Aorta (tissue), 5 donors: ENCODE results near the gene NAXE. TPM values are rescaled to one million over a fixed set of nuclear protein-coding genes. Genes with fewer than 3 reads are reported as not detected.
"Not testable (repeated sequence)": the region's sequence is repeated elsewhere in the genome, so short reads cannot be mapped to it uniquely, and the experiment has no call there.

Experiments
- ATAC-seq: fragments of 200-7000 bp; cut with Tn5 transposase; one replicate; pipeline ENCODE4 v1.9.1; 2022; ENCODE audit warnings: moderate library complexity; ENCODE audit not compliant: low FRiP score
- DNase-seq, 2 donors: peaks; one replicate each; pipeline ENCODE4 v3.0.0-alpha.2; 2020
- H3K27ac ChIP-seq, 2 donors: one replicate each; pipeline ENCODE4 v1.5.1; 2013; ENCODE audit warnings: low read length in 2 of 2, mild to moderate bottlenecking in 2 of 2, moderate library complexity in 2 of 2, control low read depth in 1 of 2, inconsistent platforms in 1 of 2, low read depth in 1 of 2
- H3K27me3 ChIP-seq, 2 donors: one replicate each; pipeline ENCODE4 v1.6.1; 2013; ENCODE audit warnings: control low read depth in 1 of 2, low read length in 1 of 2, mild to moderate bottlenecking in 1 of 2, moderate library complexity in 1 of 2; ENCODE audit not compliant: insufficient read depth in 2 of 2, control insufficient read depth in 1 of 2
- H3K36me3 ChIP-seq, 2 donors: one replicate each; pipeline ENCODE4 v1.6.1; 2013; ENCODE audit warnings: control low read depth in 1 of 2, low read length in 1 of 2, mild to moderate bottlenecking in 1 of 2; ENCODE audit not compliant: insufficient read depth in 2 of 2, control insufficient read depth in 1 of 2
- H3K4me1 ChIP-seq, 2 donors: one replicate each; pipeline ENCODE4 v1.6.1; 2013; ENCODE audit warnings: low read length in 2 of 2, control low read depth in 1 of 2, mild to moderate bottlenecking in 1 of 2, moderate library complexity in 1 of 2; ENCODE audit not compliant: insufficient read depth in 2 of 2, control insufficient read depth in 1 of 2
- H3K4me3 ChIP-seq, 2 donors: one replicate each; pipeline ENCODE4 v1.5.1; 2013; ENCODE audit warnings: low read length in 2 of 2, control low read depth in 1 of 2, mild to moderate bottlenecking in 1 of 2
- H3K9me3 ChIP-seq: one replicate; pipeline ENCODE4 v1.6.1; 2013; ENCODE audit warnings: mild to moderate bottlenecking, low read length; ENCODE audit not compliant: control insufficient read depth
- WGBS, 2 donors: extraction: QIAGEN DNeasy Blood & Tissue Kit; methylation state at CpG; one replicate each; pipeline ENCODE4 v1.1.7; 2013; 5-methylcytosine and 5-hydroxymethylcytosine counted together
- intact Hi-C, 2 donors: fragments of 100-400 bp; cut with DNase I; formaldehyde crosslinking; loops; one replicate each; pipeline versions ENCODE4 v1.14.2 to v1.15.0; 2022
- polyA plus RNA-seq, 2 donors: library from polyadenylated mRNA; stranded (reverse); fragments of 200-250 nt; gene quantifications; one replicate each; pipeline ENCODE4 v1.2.3, GENCODE V29; 2013
- total RNA-seq, 2 donors: library from RNA; stranded (reverse); fragmentation: NEBNext Ultra II Directional; extraction: Animal tissue kit (Norgen Biotek cat#: 25700); gene quantifications; one replicate each; pipeline ENCODE4 v1.2.1, GENCODE V29; 2021
- donor health status: healthy with polysubstance abuse.
- donor health status: Bipolar disorder and iron deficiency.
- donor health status: DM: no; HTN: no; CAD: no.
- donor health status: DM: no; HTN: no; CAD: no.
- donor health status: DM: yes; HTN: yes; CAD: no.

Gene NAXE
- total and polyA plus RNA-seq, 4 donors: 41.5 to 69.4 (median 56.8) TPM

DNA sequence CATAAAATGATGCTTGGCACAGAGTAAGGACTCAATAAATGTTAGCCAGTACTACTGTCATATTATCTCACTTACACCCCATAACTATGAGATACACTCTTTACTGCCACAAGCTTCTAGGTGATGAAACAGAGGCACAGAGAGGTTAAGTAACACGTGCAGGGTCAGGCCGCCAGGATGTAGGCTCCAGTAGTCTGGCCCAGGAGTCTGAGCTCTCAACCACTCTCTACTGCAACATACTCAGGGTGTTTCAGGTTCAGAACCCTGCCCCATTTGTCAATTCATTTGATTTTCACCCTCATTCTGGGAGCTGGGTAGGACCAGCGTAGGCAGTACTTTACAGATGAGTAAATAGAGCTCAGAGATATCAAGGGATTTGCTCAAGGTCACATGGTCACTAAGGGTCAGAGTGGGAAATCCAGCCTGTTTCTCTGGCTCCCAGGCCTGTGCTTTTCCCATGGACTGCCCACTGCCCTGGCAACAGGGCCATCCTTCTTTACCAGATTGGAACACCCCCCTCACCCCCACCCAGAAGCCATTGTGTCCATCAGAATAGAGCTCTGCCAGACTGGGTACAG lies 40.4 kb upstream of the NAXE start:
- DNase-seq (no peak), ATAC-seq (no peak)
- Histone ChIP-seq H3K4me3 (no peak overlapping the region), H3K27ac (no peak overlapping the region), H3K4me1 (no peaks in the 10 kb centered on the region), H3K27me3 (no peaks in the 10 kb centered on the region), H3K36me3 (no peaks in the 10 kb centered on the region), H3K9me3 (no peaks in the 10 kb centered on the region)
- 93 to 94% methylated on average over 3 of the region's 3 CpGs for WGBS, 2 donors
- intact Hi-C loops: no loop called here

DNA sequence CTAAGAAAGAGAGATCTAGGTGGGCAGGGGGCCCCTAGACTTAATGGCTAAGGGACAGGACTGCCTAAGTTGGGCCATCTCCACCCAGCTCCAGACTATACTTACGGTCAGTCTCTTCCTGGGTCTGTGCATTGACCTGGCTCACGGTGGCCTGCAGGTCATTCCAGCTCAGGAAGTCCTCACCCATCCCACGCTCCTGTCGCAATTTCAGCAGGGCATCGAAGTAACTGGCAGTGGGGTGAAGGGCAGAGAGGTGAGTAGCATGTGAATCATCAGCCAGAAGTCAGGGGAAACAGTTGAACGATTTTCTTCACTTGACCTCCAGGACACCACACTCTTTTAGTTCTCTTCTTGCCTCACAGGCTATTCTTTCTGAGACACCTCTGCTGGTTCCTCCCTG lies 39.7 kb upstream of the NAXE start:
- H3K9me3 ChIP-seq: no peaks in the 10 kb centered on the region
- ATAC-seq (no peak), DNase-seq (peak in 1 of 2 donors; percentile 6)
- H3K4me3 ChIP-seq: no peak overlapping the region
- H3K27me3 ChIP-seq: no peaks in the 10 kb centered on the region
- H3K36me3 ChIP-seq: no peaks in the 10 kb centered on the region
- H3K4me1 ChIP-seq: no peaks in the 10 kb centered on the region
- intact Hi-C loops: no loop called here
- H3K27ac ChIP-seq: no peak overlapping the region
- WGBS, 2 donors: 96 to 97% methylated on average over 6 of the region's 6 CpGs

DNA sequence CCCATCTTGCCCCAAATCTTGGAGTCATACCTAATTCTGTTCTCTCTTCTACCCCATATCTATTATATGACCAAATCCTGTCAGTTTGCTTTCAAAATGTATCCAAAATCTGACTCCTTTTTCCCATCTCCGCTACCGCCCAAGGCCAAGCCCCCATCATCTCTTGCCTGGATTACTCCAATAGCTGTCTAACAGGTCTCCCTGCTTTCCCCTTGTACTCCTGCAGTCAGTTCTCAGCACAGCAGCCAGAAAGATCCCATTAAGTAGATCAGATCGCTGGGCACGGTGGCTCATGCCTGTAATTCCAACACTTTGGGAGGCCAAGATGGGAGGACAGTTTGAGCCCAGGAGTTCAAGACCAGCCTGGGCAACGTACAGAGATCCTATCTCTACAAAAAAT lies 39.1 kb upstream of the NAXE start:
- ATAC-seq (no peak), DNase-seq (no peak)
- Histone ChIP-seq H3K4me3 (no peak overlapping the region), H3K36me3 (no peaks in the 10 kb centered on the region), H3K27ac (no peak overlapping the region), H3K4me1 (no peaks in the 10 kb centered on the region), H3K27me3 (no peaks in the 10 kb centered on the region), H3K9me3 (no peaks in the 10 kb centered on the region)
- intact Hi-C loops: no loop called here
- 76 to 77% methylated on average over 5 of the region's 5 CpGs for WGBS, 2 donors

DNA sequence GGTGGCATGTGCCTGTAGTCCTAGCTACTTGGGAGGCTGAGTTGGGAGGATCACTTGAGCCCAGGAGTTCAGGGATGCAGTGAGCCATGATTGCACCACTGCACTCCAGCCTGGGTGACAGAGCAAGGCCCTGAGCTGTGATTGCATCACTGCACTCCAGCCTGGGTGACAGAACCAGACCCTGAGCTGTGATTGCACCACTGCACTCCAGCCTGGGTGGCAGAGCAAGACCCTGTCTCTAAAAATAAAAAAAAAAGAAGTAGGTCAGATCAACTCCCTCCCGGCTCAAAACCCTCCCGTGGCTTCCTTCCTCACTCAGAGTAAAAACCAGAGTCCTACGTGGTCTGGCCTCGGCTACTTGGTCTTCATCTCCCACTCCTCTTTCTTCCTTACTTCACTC lies 38.6 kb upstream of the NAXE start:
- peak; percentile 39 for ATAC-seq
- H3K4me3 ChIP-seq, intact Hi-C loops, H3K4me1 ChIP-seq, H3K27me3 ChIP-seq, H3K36me3 ChIP-seq, H3K27ac ChIP-seq, H3K9me3 ChIP-seq: not testable (repeated sequence)
- WGBS, 2 donors: 95 to 100% methylated on average over 4 of the region's 4 CpGs
- DNase-seq: peak in 1 of 2 donors; percentile 72

DNA sequence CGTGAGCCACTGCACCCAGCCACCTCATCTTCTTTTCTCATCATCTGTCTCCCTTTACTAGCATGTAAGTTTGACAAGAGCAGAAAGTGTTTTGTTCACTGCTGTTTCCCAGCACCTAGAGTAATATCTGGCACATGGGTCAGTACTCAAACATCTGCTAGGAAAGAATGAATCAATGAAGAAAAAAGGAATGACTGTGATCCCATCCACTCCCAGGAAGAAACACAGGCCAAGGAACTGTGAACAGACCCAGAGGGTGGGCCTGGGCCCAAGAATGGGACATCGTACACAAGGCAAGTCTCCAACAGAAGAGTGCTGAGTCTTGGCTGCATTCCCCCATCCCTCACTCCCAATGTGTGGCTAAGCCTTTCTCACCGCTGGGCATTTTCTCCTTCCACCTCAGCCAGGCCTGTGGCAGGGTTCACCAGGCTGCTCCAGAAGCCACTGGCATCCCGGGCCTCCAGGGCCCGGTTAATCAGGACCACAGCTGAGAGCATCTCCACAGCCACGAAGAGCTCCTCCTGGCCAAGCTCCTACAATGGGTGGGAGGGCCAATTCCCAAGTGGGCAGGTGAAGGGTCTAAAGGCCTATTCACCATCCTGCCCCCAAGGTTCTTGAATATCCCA lies 37.6 kb upstream of the NAXE start:
- no peak for DNase-seq
- no peak overlapping the region for H3K27ac ChIP-seq

DNA sequence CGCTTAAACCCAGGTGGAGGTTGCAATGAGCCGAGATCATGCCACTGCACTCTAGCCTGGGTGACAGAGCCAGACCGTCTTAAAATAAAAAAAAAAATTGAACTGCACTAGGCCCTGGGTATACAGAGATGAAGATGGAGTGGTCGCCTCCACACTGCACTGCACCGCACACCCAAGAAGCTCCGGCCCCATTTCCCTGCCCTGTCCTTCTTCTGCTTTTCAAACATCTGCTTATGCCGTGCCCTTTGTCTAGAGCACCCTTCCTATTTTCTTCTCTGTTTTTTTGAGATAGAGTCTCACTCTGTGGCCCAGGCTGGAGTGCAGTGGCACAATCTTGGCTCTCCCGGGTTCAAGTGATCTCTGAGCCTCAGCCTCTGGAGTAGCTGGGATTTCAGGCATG lies 36.6 kb upstream of the NAXE start:
- WGBS, 2 donors: 82 to 85% methylated on average over 8 of the region's 8 CpGs
- Histone ChIP-seq H3K27me3 (no peaks in the 10 kb centered on the region), H3K27ac (no peak overlapping the region), H3K4me3 (no peak overlapping the region), H3K36me3 (no peaks in the 10 kb centered on the region), H3K4me1 (no peaks in the 10 kb centered on the region), H3K9me3 (no peaks in the 10 kb centered on the region)
- ATAC-seq: no peak
- intact Hi-C loops: no loop called here
- peak in 1 of 2 donors; percentile 12 for DNase-seq

More for the DNA sequence above, 37.6 kb upstream of the NAXE start:
- ATAC-seq: no peak
- H3K36me3 ChIP-seq: no peaks in the 10 kb centered on the region
- H3K27me3 ChIP-seq: no peaks in the 10 kb centered on the region
- no peaks in the 10 kb centered on the region for H3K9me3 ChIP-seq
- no peak overlapping the region for H3K4me3 ChIP-seq
- WGBS, 2 donors: 90 to 93% methylated on average over 6 of the region's 6 CpGs
- no peaks in the 10 kb centered on the region for H3K4me1 ChIP-seq
- intact Hi-C loops: no loop called here

DNA sequence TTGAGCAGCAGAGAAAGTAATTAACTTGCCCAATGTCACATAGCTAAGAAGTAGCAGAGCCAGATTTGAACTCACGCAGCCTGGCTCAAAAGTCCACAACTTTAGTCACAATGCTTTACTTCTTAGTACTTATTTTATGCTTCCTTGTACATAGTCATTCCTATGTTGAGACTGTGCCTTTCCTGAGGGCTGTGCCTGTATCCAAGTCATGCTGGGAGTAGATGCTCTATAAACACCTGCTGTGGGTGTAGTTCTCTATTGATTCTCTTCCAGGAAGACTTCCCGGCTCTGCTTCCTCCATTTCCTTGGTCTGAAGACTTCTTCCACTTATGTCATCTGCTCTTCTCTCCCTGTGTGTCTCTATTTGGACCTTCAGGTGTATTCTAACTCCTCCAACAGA lies 35.9 kb upstream of the NAXE start:
- Histone ChIP-seq H3K27me3 (no peaks in the 10 kb centered on the region), H3K9me3 (no peaks in the 10 kb centered on the region), H3K4me1 (no peaks in the 10 kb centered on the region), H3K36me3 (no peaks in the 10 kb centered on the region), H3K4me3 (no peak overlapping the region), H3K27ac (no peak overlapping the region)
- no peak for ATAC-seq
- intact Hi-C loops: no loop called here
- 63 to 92% methylated on average over 2 of the region's 2 CpGs for WGBS, 2 donors
- no peak for DNase-seq

DNA sequence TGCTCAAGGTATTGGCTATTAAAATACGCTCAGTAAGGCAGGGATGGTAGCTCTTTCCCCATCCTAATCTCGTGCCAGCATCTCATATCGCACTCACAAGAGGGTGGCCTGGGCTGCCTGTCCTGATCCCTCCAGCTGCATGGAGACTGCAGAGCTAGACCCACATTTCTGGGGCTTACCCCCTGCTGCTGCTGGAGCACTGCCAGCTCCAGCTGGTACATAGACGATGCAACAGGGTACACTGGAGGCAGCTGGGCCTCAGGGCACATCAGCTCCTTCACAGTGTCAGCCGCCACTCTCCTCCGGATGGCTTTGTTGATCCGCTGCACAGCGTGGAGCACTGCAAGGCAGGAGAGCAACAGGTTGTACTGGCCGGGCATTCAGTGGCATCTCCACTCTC lies 35.2 kb upstream of the NAXE start:
- no peaks in the 10 kb centered on the region for H3K27me3 ChIP-seq
- no peaks in the 10 kb centered on the region for H3K9me3 ChIP-seq
- DNase-seq (peak in 1 of 2 donors; percentile 18), ATAC-seq (no peak)
- H3K4me1 ChIP-seq: no peaks in the 10 kb centered on the region
- no peaks in the 10 kb centered on the region for H3K36me3 ChIP-seq
- H3K4me3 ChIP-seq: no peak overlapping the region
- no peak overlapping the region for H3K27ac ChIP-seq
- 84% methylated on average over 9 of the region's 9 CpGs for WGBS, 2 donors
- intact Hi-C loops: no loop called here

DNA sequence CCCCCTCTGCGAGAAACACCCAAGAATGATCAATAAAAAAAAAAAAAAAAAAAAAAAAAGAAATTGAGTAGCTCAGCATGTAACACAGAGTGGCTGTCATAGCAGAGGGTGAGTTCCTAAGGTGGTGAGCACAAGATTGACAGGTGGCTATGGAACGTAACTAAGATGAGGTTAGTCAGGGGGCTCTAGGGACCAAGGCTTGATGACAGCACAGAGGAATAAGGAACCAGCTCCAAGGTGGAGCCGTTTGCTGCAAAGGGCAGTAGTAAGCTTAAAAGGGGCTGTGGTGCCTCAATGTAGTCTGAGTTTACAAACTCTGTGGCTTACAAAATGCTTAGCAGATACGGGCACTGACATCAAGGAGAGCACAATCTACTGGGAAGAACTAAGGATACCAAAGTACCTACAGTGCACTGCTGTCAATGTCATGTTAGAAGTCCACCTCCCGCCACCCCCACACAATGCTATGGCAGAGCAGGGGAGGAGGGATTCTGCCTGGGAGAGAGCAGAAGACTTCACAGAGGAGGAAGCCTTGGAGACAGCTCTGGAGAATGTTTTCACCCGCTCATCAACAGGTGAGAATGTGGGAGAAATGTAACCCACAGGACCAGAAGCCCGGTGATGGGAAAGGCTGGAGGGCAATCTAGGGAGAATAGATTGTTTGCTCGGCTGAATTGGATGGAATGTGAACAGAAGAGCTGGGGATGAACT lies 32.3 kb upstream of the NAXE start:
- Histone ChIP-seq H3K9me3 (no peaks in the 10 kb centered on the region), H3K36me3 (no peaks in the 10 kb centered on the region), H3K27me3 (no peaks in the 10 kb centered on the region), H3K4me3 (no peak overlapping the region), H3K27ac (no peak overlapping the region), H3K4me1 (no peaks in the 10 kb centered on the region)
- DNase-seq: no peak
- intact Hi-C loops: no loop called here
- ATAC-seq: no peak
- 87 to 91% methylated on average over 7 of the region's 8 CpGs for WGBS, 2 donors
